ENCODE measurements around the gene RAB40C.
A peak's percentile ranks its signal among the peaks of the same experiment; 100 is the strongest.

RAB40C gene

DNA sequence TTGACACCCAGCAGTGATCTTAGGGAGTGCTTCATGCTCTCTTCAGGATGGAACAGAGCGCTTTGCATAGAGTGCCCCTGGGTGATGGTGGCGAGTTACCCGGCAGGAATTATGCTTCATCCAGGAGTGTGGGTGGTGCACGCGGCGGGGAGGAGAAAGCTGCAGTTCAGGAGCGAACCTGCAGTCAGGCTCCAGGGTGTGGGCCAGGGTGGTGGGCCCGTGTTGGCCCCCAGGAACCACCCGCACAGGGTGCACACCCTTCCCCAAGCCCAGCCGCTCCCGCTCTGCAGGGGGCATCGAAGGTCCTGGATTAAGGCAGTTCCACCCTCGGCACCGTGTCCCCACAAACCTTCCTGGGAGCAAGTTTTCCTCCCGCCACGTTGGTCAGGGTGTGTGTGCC lies 3.9 kb downstream of the RAB40C start:
- no peak overlapping the region for H3K4me3 ChIP-seq (ENCODE audit: low read length, poor library complexity, severe bottlenecking)
- H3K4me1 ChIP-seq (ENCODE audit: insufficient read depth, low read length, poor library complexity, severe bottlenecking): peaks cover 25% of the 10 kb centered on the region
- no peaks in the 10 kb centered on the region for H3K36me3 ChIP-seq (ENCODE audit: insufficient read depth, low read length)
- peaks cover 6% of the 10 kb centered on the region for H4K20me1 ChIP-seq (ENCODE audit: insufficient read depth, low read length, poor library complexity, severe bottlenecking)
- H3K79me2 ChIP-seq (ENCODE audit: insufficient read depth, low read length): peaks cover 54% of the 10 kb centered on the region; the same call in 1 of the 2 replicates
- no peak for TF ChIP-seq EZH2phosphoT487 (IDR thresholded peaks at IDR 0.05; ENCODE audit: borderline replicate concordance)
- TF ChIP-seq, protein P1, sequence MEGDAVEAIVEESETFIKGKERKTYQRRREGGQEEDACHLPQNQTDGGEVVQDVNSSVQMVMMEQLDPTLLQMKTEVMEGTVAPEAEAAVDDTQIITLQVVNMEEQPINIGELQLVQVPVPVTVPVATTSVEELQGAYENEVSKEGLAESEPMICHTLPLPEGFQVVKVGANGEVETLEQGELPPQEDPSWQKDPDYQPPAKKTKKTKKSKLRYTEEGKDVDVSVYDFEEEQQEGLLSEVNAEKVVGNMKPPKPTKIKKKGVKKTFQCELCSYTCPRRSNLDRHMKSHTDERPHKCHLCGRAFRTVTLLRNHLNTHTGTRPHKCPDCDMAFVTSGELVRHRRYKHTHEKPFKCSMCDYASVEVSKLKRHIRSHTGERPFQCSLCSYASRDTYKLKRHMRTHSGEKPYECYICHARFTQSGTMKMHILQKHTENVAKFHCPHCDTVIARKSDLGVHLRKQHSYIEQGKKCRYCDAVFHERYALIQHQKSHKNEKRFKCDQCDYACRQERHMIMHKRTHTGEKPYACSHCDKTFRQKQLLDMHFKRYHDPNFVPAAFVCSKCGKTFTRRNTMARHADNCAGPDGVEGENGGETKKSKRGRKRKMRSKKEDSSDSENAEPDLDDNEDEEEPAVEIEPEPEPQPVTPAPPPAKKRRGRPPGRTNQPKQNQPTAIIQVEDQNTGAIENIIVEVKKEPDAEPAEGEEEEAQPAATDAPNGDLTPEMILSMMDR (conservative IDR thresholded peaks at IDR 0.05; ENCODE audit: low read length): no peak
- H3F3A ChIP-seq (ENCODE audit: low read depth): no peaks in the 10 kb centered on the region
- H3K9me3 ChIP-seq (ENCODE audit: insufficient read depth, low read depth, low read length): no peaks in the 10 kb centered on the region
- H2AFZ ChIP-seq (ENCODE audit: low read length): no peak overlapping the region
- H3K27me3 ChIP-seq (ENCODE audit: insufficient read depth, low read length, poor library complexity, severe bottlenecking): no peaks in the 10 kb centered on the region
- H3K9ac ChIP-seq (ENCODE audit: low read depth, low read length, poor library complexity, severe bottlenecking): peak overlapping the region; percentile 62
- no peaks in the 10 kb centered on the region for H3K9me2 ChIP-seq (replicated peaks; ENCODE audit: low read depth, low read length)
- H3K4me2 ChIP-seq (ENCODE audit: low read depth, low read length, poor library complexity, severe bottlenecking): peak overlapping the region; percentile 85

DNA sequence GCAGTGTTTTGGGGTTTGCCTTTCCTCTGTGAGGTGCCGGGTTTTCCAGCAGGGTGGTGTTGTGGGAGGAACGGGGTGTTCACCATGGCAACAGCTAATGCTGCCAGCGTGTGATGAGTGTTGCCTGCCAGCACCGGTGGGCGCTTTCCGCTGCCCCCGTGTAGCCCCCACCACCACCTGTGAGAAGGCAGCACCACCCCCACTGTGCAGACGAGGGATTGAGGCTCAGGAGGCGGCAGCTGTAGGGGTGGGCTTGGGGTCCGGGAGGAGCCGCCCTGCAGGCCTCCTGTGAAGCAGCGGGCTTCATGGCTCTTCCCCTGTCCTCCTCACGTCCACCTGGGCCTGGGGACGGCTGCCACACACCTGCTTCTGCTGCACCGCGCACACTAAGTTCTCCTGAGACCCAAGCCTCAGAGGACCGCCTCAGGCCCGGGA lies 5.2 kb downstream of the RAB40C start:
- Histone ChIP-seq H3K9me2 (replicated peaks; ENCODE audit: low read depth, low read length) (no peaks in the 10 kb centered on the region), H3F3A (ENCODE audit: low read depth) (no peaks in the 10 kb centered on the region), H2AFZ (ENCODE audit: low read length) (no peak overlapping the region), H3K36me3 (ENCODE audit: insufficient read depth, low read length) (no peaks in the 10 kb centered on the region; the same call in 1 of the 2 replicates), H3K9ac (ENCODE audit: low read depth, low read length, poor library complexity, severe bottlenecking) (no peak overlapping the region), H4K20me1 (ENCODE audit: insufficient read depth, low read length, poor library complexity, severe bottlenecking) (peaks cover 6% of the 10 kb centered on the region), H3K4me1 (ENCODE audit: insufficient read depth, low read length, poor library complexity, severe bottlenecking) (peaks cover 25% of the 10 kb centered on the region), H3K79me2 (ENCODE audit: insufficient read depth, low read length) (peaks cover 54% of the 10 kb centered on the region; the same call in 1 of the 2 replicates), H3K4me3 (ENCODE audit: low read length, poor library complexity, severe bottlenecking) (no peak overlapping the region), H3K9me3 (ENCODE audit: insufficient read depth, low read depth, low read length) (no peaks in the 10 kb centered on the region), H3K4me2 (ENCODE audit: low read depth, low read length, poor library complexity, severe bottlenecking) (no peak overlapping the region), H3K27me3 (ENCODE audit: insufficient read depth, low read length, poor library complexity, severe bottlenecking) (no peaks in the 10 kb centered on the region)
- no peak for TF ChIP-seq EZH2phosphoT487 (IDR thresholded peaks at IDR 0.05; ENCODE audit: borderline replicate concordance)
- TF ChIP-seq, protein P1 (conservative IDR thresholded peaks at IDR 0.05; ENCODE audit: low read length): no peak

- Histone ChIP-seq H3K4me3 (ENCODE audit: low read length, poor library complexity, severe bottlenecking) (no peak overlapping the region), H3F3A (ENCODE audit: low read depth) (no peaks in the 10 kb centered on the region), H3K9ac (ENCODE audit: low read depth, low read length, poor library complexity, severe bottlenecking) (no peak overlapping the region), H3K4me2 (ENCODE audit: low read depth, low read length, poor library complexity, severe bottlenecking) (no peak overlapping the region), H3K9me2 (replicated peaks; ENCODE audit: low read depth, low read length) (no peaks in the 10 kb centered on the region), H3K9me3 (ENCODE audit: insufficient read depth, low read depth, low read length) (no peaks in the 10 kb centered on the region), H3K4me1 (ENCODE audit: insufficient read depth, low read length, poor library complexity, severe bottlenecking) (peaks cover 18% of the 10 kb centered on the region), H3K36me3 (ENCODE audit: insufficient read depth, low read length) (no peaks in the 10 kb centered on the region; the same call in 1 of the 2 replicates), H2AFZ (ENCODE audit: low read length) (no peak overlapping the region), H4K20me1 (ENCODE audit: insufficient read depth, low read length, poor library complexity, severe bottlenecking) (no peaks in the 10 kb centered on the region), H3K79me2 (ENCODE audit: insufficient read depth, low read length) (peaks cover 44% of the 10 kb centered on the region; the same call in 1 of the 2 replicates), H3K27me3 (ENCODE audit: insufficient read depth, low read length, poor library complexity, severe bottlenecking) (no peaks in the 10 kb centered on the region)
- TF ChIP-seq, protein P1 (conservative IDR thresholded peaks at IDR 0.05; ENCODE audit: low read length): no peak
- no peak for TF ChIP-seq EZH2phosphoT487 (IDR thresholded peaks at IDR 0.05; ENCODE audit: borderline replicate concordance)
Observed at GRCh38 chr16:595942-596735, 6.3 kb downstream of the RAB40C start.

Measured in Loucy (cell line).